ENCODE data around the gene PRDM15. TPM values are rescaled to one million over a fixed set of nuclear protein-coding genes. Genes with fewer than 3 reads are reported as not detected.

Gene PRDM15
- total and polyA plus RNA-seq, 2 experiments from 2014 or later = 2.3 to 6.4 TPM

- H3K36me3 ChIP-seq = no peaks in the 10 kb centered on the region
- peaks cover 44% of the 10 kb centered on the region for H3K27me3 ChIP-seq
- no peak overlapping the region for H3K27ac ChIP-seq
- peaks cover 15% of the 10 kb centered on the region for H3K4me1 ChIP-seq (ENCODE audit: low read depth)
- no peak for TF ChIP-seq CTCF (IDR thresholded peaks at IDR 0.05; ENCODE audit: low read depth, low read length)
- no peak for DNase-seq (ENCODE audit: low read depth in 1 of 2, low spot score in 1 of 2)
- H3K4me3 ChIP-seq = no peak overlapping the region
- H3K9me3 ChIP-seq (ENCODE audit: low read depth) = no peaks in the 10 kb centered on the region
Observed at GRCh38 chr21:41759214-41759840, 119.8 kb downstream of the PRDM15 start.

- Histone ChIP-seq H3K36me3 (no peaks in the 10 kb centered on the region), H3K4me1 (ENCODE audit: low read depth) (peaks cover 14% of the 10 kb centered on the region), H3K27ac (no peak overlapping the region), H3K4me3 (no peak overlapping the region), H3K27me3 (peaks cover 36% of the 10 kb centered on the region), H3K9me3 (ENCODE audit: low read depth) (no peaks in the 10 kb centered on the region)
- DNase-seq (ENCODE audit: low read depth in 1 of 2, low spot score in 1 of 2) = no peak
- no peak for TF ChIP-seq CTCF (IDR thresholded peaks at IDR 0.05; ENCODE audit: low read depth, low read length)
Observed at GRCh38 chr21:41758550-41758949, 120.6 kb downstream of the PRDM15 start.

- no peak for TF ChIP-seq CTCF (IDR thresholded peaks at IDR 0.05; ENCODE audit: low read depth, low read length)
- H3K36me3 ChIP-seq = no peaks in the 10 kb centered on the region
- H3K4me1 ChIP-seq (ENCODE audit: low read depth) = peaks cover 12% of the 10 kb centered on the region
- no peak overlapping the region for H3K27ac ChIP-seq
- no peak overlapping the region for H3K4me3 ChIP-seq
- H3K27me3 ChIP-seq = peaks cover 12% of the 10 kb centered on the region
- no peaks in the 10 kb centered on the region for H3K9me3 ChIP-seq (ENCODE audit: low read depth)
- no peak for DNase-seq (ENCODE audit: low read depth in 1 of 2, low spot score in 1 of 2)
Observed at GRCh38 chr21:41755934-41756773, 123.0 kb downstream of the PRDM15 start.

GRCh38 chr21:41755258-41755933 lies 123.7 kb downstream of the PRDM15 start:
- H3K4me3 ChIP-seq = no peak overlapping the region
- peaks cover 7% of the 10 kb centered on the region for H3K27me3 ChIP-seq
- H3K36me3 ChIP-seq = no peaks in the 10 kb centered on the region
- H3K4me1 ChIP-seq (ENCODE audit: low read depth) = peaks cover 13% of the 10 kb centered on the region
- H3K27ac ChIP-seq = no peak overlapping the region
- no peak for DNase-seq (ENCODE audit: low read depth in 1 of 2, low spot score in 1 of 2)
- no peak for TF ChIP-seq CTCF (IDR thresholded peaks at IDR 0.05; ENCODE audit: low read depth, low read length)
- no peaks in the 10 kb centered on the region for H3K9me3 ChIP-seq (ENCODE audit: low read depth)

- H3K4me3 ChIP-seq = no peak overlapping the region
- H3K27me3 ChIP-seq = no peaks in the 10 kb centered on the region
- no peak for TF ChIP-seq CTCF (IDR thresholded peaks at IDR 0.05; ENCODE audit: low read depth, low read length)
- peaks cover 13% of the 10 kb centered on the region for H3K4me1 ChIP-seq (ENCODE audit: low read depth)
- peak overlapping the region; percentile 38 for H3K27ac ChIP-seq
- no peaks in the 10 kb centered on the region for H3K9me3 ChIP-seq (ENCODE audit: low read depth)
- H3K36me3 ChIP-seq = no peaks in the 10 kb centered on the region
- DNase-seq (ENCODE audit: low read depth in 1 of 2, low spot score in 1 of 2) = peak in 1 of 2 donors; percentile 42
Observed at GRCh38 chr21:41754479-41754891, 124.7 kb downstream of the PRDM15 start.

Measured in cardiac muscle cell (in vitro differentiated cells and primary cell).